ENCODE measurements around the gene SDR39U1. TPM values are rescaled to one million over a fixed set of nuclear protein-coding genes. Genes with fewer than 3 reads are reported as not detected.
"Not testable (repeated sequence)": the region's sequence is repeated elsewhere in the genome, so short reads cannot be mapped to it uniquely, and the experiment has no call there.

Gene SDR39U1, protein sequence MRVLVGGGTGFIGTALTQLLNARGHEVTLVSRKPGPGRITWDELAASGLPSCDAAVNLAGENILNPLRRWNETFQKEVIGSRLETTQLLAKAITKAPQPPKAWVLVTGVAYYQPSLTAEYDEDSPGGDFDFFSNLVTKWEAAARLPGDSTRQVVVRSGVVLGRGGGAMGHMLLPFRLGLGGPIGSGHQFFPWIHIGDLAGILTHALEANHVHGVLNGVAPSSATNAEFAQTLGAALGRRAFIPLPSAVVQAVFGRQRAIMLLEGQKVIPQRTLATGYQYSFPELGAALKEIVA
- 86.8 TPM for total RNA-seq
- long read RNA-seq, transcript SDR39U1-205 (2 exons, 648 nt) = minor isoform, 36 of 117 reads
- long read RNA-seq, transcript SDR39U1-203 (5 exons, 1,507 nt) = minor isoform, 5 of 117 reads
- long read RNA-seq, transcript SDR39U1-201 (6 exons, 1,233 nt) = major isoform, 37 of 117 reads
- long read RNA-seq, partial matches to known transcripts = 15 of 117 reads
- long read RNA-seq, other reads (novel, unspliced or antisense) = 14 of 117 reads

DNA sequence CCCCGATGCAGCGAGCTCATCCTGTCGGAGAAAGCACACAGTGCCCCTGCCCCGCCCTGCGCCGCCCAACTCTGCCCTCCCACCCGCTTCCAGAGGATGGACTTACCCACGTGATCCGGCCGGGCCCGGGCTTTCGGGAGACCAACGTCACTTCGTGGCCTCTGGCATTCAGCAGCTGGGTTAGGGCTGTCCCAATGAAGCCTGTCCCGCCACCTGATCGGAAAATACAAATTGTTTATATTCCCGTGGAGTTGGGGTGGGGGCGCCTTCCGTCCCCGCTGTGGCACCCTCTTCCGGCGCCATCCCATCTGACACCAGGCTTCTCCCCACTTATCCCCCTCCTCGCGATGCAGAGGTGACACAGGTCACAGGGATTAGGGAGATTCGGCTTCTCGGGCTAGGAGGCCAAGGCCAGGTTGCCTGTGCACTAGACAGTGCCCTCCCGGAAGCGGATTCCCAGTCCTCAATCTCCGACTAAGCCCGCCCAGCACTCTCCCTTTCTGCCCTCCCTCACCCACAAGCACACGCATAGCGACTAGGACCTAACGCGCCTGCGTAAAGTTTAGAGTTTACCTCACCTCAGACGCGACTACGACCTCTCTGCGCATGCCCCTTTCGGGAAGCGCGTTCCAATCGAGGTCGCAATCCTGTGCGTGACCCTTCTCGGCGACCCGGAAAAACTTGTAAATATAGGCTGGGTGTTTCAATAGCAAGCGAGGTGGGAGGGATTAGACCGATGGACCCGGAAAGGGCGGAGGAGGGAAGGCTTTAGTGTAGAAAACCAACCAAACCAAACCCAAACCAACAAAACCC lies at the start of gene SDR39U1:
Gene SDR39U1 (minus strand): TSS at position 537 of the 813 bp plus-strand sequence. CDS start 7 bp downstream, at position 530.
- DNase-seq (peak; percentile 96), ATAC-seq (peak; percentile 93)
- intact Hi-C loops (cut with micrococcal nuclease) = no loop called here

DNA sequence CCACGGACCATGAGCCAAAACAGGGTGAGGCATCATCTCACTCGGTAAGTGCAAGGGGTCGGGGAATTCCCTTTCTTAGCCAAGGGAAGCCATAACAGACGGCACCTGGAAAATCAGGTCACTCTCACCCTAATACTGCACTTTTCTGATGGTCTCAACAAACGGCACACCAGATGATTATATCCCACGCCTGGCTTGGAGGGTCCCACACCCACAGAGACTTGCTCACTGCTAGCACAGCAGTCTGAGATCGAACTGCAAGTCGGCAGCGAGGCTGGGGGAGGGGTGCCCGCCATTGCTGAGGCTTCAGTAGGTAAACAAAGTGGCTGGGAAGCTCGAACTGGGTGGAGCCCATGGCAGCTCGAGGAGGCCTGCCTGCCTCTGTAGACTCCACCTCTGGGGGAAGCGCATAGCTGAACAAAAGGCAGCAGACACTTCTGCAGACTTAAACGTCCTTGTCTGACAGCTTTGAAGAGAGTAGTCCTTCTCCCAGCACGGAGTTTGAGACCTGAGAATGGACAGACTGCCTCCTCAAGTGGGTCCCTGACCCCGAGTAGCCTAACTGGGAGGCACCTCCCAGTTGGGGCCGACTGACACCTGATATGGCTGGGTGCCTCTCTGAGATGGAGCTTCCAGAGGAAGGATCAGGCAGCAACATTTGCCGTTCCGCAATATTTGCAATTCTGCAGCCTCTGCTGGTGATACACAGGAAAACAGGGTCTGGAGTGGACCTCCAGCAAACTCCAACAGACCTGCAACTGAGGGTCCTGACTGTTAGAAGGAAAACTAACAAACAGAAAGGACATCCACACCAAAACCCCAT lies 49.2 kb upstream of the SDR39U1 start:
- ATAC-seq = not testable (repeated sequence)

DNA sequence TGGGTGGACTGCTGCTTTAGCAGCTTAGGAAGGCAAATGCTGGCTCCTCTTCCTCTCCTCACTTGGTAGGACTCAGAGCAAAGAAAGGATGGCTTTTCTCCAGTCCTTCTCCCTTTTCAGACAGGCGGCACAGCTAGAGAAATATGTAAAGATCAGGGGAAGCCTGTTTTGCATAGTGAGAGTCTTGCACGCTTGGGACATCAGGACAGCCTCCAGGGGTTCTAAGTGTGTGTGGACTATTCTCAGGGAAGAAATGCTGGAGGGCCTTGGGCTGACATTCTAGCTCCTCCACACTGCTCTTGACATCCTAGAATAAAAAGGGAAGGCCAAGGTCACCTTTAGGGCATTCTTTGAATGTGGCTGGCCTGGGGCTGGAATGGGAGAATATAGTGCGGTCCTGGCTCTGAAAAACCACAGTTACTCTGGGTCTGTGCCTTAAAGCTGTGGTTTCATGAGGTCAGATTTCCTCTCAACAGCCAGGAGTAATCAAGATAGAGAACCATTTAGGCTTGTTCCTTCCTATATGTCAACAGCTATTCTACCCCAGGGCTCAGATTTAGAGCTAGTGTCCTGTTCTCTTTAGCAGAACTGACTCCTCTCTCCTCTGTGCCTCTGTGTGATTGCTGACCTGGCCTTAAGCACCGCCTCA lies 41.2 kb upstream of the SDR39U1 start:
- ATAC-seq (no peak), DNase-seq (no peak)
- intact Hi-C loops (cut with micrococcal nuclease) = no loop called here

More for the DNA sequence above, 49.2 kb upstream of the SDR39U1 start:
- DNase-seq; intact Hi-C loops (cut with micrococcal nuclease): not testable (repeated sequence)

DNA sequence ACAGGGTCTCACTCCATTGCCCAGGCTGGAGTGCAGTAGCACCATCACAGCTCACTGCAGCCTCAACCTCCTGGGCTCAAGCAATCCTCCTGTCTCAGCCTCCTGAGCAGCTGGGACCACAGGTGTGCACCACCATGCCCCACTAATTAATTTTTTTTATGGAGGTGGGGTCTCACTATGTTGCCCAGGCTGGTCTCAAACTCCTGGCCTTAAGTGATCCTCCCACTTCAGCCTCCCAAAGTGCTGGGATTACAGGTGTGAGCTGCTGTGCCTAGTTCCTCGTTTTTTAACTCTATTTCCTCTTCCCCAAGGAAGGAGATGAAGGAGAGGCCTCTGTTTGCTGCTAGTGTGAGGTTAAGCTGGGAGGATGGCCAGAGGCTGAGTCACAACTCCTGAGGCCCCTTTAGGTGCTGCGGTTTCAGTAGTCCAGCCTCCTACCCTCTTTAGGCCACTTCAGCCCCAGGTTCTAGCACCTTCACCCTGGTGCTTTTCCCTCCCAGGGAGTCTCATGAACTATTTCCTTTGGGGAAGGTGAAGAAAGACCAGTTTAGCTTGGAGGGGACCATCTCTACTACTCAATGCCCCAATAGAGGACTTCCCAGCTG lies 40.2 kb upstream of the SDR39U1 start:
- ATAC-seq; intact Hi-C loops (cut with micrococcal nuclease): not testable (repeated sequence)

DNA sequence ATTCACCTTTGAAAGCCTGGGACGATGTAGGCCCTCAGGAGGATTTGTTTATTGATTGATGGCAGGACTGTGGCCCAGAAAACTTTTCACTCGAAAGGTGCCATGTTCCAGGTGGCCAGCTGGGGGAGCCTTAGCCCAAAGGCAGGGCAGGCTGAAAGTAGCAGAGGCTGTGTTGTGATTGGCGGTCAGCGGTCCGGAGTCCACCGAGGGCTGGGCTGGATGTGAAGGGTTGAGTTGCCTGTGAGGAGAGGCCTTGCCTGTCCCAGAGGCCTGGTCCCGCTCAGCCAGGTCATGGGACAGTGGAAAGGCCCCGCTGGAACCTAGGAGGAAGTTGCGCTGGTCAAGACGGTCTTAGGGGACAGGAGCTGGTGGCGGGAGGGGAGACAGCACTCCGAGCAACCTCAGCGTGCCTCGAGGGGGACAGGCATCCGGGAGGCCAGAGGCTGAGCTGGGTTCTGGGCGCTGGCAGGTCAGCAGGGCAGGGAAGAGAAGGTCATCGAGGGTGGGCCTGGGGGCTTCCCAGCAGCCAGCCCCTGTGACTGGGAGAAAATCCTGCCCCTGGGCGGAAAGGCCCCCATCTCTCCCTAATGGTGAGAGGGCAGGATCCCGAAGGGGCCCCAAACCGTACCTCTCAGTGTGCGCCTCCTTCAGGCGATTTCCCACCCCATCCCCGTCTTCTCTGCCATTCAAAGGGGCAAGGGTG lies 39.2 kb upstream of the SDR39U1 start:
- DNase-seq (peak; percentile 36), ATAC-seq (peak; percentile 32)
- intact Hi-C loops (cut with micrococcal nuclease) = no loop called here

More for the DNA sequence above, 40.2 kb upstream of the SDR39U1 start:
- not testable (repeated sequence) for DNase-seq

DNA sequence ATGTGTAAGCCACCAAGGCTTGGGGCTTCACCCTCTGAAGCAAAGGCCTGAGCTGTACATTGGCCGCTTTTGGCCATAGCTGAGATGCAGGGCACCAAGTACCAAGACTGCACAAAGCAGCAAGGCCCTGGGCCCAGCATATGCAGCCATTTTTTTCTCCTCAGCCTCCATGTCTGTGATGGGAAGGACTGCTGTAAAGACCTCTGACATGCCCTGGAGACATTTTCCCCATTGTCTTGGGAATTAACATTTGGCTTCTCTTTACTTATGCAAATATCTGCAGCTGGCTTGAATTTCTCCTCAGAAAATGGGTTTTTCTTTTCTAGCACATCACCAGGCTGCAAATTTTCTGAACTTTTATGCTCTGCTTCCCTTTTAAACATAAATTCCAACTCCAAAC lies 37.4 kb upstream of the SDR39U1 start:
- ATAC-seq; DNase-seq; intact Hi-C loops (cut with micrococcal nuclease): not testable (repeated sequence)

DNA sequence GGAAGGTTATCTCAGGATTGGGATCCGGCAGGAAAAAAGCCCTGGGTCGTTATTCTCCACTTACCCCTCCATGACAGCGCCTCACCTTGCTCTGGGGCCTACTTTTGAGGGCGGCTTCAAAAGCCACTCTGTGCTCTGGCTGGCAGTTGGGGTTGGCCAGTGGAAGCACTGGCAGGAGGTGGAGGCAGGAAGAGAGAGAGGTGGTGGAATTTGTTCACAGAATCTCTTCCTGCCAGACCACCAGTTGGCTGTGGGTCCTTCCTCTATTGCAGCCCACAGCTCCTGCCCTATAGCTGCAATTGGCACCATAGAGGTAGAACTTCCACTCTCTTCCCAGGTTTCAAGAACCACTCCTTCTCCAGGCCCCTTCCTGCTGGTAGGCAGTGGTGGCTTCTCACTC lies 32.7 kb upstream of the SDR39U1 start:
- DNase-seq (no peak), ATAC-seq (no peak)
- intact Hi-C loops (cut with micrococcal nuclease) = no loop called here

DNA sequence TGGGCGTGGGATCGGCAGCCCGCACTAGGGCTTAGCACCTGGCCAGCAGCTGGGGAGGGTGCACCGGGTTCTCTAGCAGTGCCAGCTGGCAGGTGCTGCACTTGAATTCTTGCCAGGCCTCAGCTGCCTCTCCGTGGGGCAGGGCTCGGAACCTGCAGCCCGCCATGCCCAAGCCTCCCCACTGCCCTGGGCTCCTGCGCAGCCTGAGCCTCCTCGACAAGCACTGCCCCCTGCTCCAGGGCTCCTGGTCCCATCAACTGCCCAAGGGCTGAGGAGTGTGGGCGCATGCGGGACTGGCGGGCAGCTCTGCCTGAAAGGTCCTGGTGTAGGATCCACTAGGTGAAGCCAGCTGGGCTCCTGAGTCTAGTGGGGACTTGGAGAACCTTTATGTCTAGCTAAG lies 30.6 kb upstream of the SDR39U1 start:
- DNase-seq (peak; percentile 25), ATAC-seq (no peak)
- intact Hi-C loops (cut with micrococcal nuclease) = no loop called here

DNA sequence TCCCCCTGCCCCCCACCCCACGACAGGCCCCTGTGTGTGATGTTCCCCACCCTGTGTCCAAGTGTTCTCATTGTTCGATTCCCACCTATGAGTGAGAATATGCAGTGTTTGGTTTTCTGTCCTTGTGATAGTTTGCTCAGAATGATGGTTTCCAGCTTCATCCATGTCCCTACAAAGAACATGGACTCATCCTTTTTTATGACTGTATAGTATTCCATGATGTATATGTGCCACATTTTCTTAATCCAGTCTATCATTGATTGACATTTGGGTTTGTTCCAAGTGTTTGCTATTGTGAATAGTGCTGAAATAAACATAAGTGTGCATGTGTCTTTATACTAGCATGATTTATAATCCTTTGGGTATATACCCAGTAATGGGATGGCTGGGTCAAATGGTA lies 27.9 kb upstream of the SDR39U1 start:
- intact Hi-C loops (cut with micrococcal nuclease); DNase-seq; ATAC-seq: not testable (repeated sequence)

DNA sequence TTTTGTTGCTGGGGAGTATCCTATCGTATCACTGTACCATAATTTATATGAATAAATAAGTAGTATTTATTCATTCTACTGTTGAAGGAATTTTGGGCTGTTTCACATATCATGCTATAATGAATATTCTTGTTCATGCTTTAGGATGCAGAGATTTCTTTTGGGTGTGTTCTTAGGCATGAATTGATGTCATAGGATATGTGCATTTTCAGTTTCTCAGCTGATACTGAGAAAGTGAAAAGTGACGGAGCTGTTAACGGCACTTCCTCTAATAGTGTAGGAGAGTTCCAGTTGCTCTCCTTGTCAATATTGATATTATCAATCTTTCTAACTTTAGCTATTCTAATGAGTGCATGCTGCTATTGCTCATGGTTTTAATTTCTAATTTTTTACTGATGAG lies 23.2 kb upstream of the SDR39U1 start:
- intact Hi-C loops (cut with micrococcal nuclease) = no loop called here
- ATAC-seq = no peak
- no peak for DNase-seq

DNA sequence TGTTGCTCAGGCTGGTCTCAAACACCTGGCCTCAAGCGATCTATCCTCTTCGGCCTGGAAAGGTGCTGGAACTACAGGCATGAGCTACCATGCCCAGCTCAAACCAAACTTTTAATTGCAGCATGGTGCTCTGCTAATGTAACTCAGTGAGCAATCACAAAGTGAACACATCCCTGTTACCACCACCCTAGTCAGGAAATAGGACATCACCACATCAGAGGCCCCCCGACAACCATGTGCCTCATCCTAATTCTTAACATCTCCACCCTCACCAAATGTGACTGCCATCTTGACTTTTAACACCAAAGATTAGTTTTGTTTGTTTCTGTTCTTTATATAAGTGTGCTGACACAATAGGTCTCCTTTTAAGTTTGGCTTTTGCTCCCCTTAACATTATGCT lies 22.8 kb upstream of the SDR39U1 start:
- no peak for ATAC-seq
- intact Hi-C loops (cut with micrococcal nuclease) = no loop called here
- DNase-seq = no peak

DNA sequence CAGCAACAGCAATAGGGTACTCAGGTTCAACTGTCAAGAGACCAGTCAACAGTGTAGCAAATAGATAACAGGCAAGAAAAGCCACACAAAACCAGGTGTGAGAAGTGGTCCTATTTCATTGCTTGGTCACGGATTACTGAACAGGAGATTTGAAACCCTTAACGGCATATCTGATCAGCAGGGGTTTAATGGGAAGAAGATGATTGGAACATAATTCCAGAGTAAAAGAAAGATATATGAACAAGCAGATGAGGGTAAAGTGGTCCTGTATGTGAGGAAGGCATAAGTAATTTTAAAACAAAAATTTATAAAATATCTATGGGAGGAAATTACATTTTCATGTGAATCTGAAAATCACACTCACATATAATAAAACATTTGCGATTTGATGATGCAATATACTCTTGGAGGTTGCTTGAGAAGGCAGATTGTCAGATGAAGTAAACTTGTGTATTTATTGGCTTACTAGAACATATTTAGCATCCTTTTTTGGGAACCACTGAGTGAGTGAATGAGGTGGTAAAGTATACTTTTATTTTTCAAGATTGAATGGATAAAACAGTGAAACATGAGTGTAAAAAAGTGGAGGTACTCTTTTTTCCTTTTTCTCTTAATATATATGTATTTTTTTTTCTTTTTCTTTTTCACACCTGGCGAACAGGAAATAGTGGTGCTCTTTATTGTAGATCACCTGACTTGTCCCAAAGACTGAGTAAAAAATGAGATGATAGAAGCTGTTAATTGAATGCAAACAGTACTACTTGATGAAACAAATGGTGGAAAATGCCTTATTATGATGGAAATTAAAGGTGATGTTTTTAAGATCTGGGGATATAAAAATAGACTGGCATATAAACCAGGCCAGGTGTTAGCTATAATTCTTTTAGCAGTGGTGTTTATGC lies 21.6 kb upstream of the SDR39U1 start:
- no peak for ATAC-seq
- DNase-seq = no peak
- intact Hi-C loops (cut with micrococcal nuclease) = no loop called here

DNA sequence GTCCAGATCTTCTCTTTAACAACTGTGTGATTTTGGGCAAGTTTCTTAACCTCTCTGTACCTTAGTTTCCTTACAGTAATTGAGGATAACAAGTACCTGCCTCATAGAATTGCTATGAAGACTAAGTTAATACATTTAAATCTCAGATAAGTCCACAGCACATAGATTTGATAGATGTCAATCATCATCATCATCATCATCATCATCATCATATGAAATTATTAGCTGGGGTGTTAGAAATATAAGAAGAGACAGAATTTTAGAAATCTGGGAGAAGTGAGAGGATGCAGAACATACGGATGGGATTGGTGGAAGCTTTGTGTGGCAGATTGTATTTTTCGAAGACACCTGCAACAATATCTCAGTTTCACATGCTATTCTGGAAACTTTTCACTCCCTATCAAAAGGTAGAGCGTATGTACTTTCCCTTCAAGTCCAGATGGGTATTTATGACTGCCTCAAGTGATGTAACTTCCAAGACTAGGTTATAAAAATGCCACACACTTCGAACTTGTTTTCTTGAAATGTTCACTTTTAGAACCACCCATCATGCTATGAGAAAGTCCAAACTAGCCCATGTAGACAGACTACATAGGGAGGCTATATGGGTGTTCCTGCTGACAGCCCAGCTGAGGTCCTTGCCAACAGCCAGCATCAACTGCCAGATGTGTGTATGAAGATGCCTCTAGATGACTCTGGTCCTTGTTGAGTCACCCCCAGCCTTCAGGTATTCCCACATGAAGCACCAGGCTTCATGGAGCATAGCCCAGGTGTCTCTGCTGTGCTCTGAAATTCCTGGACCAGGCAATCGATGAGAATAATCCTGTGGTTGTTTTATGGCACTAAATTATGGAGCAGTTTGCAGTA lies 20.7 kb upstream of the SDR39U1 start:
- no peak for ATAC-seq
- no peak for DNase-seq
- intact Hi-C loops (cut with micrococcal nuclease) = no loop called here

DNA sequence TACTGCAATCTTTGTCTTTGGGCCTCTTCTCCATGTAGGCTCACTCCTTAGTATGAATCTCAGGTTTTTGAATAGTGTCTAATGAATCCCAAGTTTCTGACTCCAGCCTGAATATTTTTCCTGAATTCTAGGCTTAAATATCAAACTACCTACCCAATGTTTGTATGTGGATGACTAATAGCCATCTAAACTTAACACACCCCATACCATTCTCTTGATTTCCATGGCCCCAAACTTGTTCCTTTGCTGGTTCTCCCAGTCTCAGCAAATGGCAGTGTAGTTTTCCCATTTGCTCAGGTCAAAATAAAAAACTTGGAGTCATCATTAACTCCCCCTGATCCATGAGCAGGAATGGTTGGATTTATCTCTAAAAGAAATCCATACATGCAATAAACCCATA lies 18.8 kb upstream of the SDR39U1 start:
- intact Hi-C loops (cut with micrococcal nuclease) = no loop called here
- no peak for ATAC-seq

DNA sequence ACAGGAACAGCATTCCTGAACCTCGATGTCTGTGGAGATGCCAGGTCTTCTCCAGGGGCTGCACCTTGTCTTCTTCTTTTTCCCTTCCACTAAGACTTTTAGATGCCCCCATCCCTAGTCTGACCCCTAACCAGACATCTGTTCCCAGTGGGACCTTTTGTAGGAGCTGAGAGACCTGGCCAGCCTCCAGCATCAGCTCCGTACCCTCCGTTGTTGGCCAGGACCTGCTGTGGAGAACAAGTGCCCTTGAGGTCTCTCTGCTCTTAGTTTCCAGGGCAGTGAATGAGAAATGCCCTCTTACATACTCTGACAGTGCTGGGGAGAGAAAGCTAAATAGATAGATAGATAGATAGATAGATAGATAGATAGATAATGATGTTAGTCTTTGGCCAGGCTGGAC lies 16.8 kb upstream of the SDR39U1 start:
- DNase-seq = no peak
- intact Hi-C loops (cut with micrococcal nuclease) = no loop called here
- no peak for ATAC-seq

More for the DNA sequence above, 18.8 kb upstream of the SDR39U1 start:
- DNase-seq = no peak

DNA sequence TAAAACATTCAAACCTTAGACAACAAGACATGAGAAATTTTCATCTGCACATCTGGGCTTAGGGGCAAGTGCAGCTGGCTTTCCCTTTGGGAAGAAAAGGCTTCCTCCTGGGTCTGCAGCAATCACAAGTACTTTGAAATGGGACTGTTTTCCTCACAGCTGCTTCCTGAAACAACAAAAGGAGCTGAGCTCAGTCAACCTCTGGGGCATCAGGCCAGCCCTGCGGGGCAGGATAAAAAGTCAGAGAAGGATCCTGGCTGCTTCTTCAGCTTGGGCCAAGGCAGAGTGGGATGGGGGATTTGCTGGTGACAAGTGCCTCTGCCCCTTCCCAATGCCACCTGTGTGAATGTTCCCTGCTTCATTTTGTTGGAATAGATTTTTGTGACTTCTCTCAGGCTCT lies 16.2 kb upstream of the SDR39U1 start:
- no peak for ATAC-seq
- intact Hi-C loops (cut with micrococcal nuclease) = no loop called here
- no peak for DNase-seq
